HG02938 (cell line): ENCODE results near the gene DPAGT1.

Source experiments
- ATAC-seq: cut with Tn5 transposase; IDR thresholded peaks from one replicate; pipeline ENCODE4 v1.9.1; 2021; ENCODE audit warnings: mild to moderate bottlenecking, moderate library complexity; ENCODE audit not compliant: unreplicated experiment

The DPAGT1 gene

DNA sequence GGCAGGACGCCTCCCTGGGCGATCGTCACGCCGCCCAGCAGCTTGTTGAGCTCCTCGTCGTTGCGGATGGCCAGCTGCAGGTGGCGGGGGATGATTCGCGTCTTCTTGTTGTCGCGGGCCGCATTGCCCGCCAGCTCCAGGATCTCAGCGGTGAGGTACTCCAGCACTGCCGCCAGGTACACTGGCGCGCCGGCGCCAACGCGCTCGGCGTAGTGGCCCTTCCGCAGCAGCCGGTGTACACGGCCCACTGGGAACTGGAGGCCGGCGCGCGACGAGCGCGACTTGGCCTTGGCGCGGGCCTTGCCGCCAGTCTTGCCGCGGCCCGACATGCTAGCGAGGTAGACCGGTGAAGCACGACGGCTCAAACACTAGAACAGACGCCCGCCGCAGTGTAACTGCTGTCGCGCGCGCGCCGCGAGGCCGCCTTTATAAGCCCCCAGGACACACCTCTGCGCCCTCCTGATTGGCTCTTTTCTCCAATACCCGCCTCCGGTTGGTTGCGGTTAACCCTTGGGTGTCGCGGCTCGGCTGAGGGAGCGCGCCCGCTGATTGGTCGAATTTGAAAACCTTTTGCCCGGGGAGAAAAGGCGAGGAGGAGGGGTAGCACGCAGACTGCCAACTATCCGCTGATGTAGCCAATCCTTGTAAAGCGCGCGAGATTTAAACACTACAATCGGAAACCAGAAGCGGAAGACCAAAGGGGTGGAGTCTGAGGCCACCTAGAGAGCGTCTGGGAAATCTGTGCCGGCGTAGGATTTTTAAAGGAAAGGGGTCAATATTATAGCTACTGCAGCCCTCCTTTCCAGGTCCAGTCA is 6.4 kb downstream of the DPAGT1 start:
- ATAC-seq = peak; percentile 79

DNA sequence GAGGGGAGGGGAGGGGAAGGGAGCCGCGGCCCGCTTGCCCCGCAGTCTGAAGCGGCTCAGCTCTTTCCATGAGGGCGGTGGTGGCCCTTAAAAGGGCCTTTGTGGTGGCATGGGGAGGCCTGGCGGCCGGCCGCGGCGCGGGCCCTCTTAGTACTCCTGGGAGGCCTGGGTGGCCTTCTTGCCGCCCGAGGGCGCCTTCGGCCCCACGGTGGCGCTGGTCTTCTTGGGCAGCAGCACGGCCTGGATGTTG is 6.9 kb downstream of the DPAGT1 start:
- peak; percentile 30 for ATAC-seq

DNA sequence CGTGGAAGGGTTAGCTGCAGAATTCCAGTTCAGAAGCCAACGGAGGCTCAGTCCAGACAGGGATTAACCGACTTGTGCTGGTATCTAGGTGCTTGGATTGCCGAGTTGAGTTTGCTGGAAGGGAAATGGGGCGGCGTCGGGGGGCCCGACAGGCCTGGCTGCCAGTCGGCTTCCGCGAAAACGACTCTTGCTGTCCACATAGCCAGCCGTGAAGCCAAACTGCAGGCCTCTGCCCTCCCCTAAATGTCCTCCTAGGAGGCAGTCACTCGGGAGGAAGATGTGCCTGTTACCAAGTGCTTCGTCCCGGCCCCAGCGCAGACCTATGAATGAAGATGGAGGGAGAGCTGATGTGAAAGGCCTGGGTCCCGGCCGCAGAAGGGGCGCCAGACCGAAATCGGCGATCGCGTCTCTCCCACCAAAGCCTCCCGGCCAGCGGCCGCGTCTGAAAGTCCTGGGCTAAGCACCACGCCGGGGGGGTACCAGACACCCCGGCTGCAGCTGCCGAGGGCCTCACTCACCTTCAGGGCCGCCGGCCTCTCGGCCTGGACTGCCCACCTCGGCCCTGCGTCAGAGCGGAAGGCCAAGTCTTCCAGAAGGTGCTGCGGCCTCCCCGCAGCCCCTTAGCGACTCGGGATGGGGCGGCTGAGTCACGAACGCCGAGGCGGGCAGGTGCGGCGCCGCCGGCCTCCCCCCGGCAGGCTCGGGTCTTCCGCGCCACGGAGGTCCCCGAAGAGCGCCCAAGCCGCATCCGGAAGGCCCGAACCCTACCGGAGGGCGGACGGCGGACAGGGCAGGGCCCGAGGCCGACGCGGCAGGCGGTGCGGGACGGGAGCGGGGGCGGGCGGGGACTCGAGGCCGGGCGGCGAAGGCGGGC is 7.5 kb downstream of the DPAGT1 start:
- ATAC-seq = peak; percentile 4

DNA sequence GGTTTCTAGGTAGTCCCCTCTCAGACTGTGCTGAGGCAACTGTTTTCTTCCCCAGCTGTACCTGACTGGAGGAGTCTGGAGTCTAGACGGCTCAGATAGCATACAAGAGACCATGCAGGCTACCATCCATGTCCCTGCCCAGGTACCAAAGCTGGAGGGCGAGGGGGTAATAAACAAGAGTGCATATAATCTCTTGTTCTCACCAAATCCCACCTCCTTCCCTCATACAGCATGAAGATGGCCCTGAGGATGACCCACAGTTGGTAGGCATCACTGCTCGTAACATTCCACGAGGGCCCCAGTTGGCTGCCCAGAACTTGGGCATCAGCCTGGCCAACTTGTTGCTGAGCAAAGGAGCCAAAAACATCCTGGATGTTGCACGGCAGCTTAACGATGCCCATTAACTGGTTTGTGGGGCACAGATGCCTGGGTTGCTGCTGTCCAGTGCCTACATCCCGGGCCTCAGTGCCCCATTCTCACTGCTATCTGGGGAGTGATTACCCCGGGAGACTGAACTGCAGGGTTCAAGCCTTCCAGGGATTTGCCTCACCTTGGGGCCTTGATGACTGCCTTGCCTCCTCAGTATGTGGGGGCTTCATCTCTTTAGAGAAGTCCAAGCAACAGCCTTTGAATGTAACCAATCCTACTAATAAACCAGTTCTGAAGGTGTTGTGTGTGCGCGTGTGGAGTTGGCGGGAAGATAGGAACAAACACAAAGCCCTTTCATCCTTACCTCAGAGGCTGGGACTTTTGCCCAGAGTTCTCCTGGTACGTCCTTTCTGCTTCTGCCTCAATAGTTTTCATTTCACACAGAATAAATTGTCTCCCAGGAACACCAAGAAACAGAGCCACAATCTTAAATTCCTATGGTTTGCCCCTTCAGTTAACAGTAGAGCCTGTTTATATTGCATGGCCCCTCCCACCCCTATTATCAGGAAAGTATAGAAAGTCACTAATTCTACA is 8.5 kb downstream of the DPAGT1 start:
- ATAC-seq = no peak

DNA sequence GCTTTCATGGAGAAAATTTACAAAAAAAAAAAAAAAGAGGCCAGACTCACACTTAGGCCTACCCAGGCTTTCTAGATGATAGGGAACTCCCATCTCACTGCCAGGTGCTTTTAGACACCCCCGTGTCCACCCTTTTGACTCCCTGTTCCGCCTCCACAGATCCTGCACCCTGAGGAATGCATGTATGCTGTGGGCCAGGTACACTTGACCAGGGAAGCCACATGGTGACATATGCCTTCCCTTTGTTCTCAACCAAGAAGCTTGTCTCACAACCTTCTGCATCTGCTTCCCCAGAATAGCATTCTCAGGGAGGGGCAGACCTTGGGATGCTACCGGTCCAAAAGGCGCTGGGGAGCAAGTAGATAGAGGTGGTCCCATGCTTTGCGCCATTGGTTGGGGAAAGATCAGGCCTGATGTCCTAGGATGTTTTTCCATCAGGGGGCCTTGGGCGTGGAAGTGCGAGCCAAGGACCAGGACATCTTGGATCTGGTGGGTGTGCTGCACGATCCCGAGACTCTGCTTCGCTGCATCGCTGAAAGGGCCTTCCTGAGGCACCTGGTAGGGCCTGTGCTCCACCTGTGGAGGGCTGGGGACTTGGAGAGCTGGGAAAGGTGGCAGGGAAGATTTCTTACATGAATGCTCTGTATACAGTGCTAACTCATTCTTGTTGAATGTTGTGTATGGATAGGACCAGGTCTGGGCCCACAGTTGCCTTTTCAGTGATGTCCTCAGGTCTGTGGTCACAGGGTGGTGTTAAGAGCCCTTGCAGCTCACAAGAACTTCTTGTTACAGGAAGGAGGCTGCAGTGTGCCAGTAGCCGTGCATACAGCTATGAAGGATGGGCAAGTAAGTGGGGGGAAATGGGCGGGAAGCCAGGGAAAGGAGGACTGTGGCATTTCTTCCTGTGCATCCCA is 9.4 kb downstream of the DPAGT1 start:
- no peak for ATAC-seq

DNA sequence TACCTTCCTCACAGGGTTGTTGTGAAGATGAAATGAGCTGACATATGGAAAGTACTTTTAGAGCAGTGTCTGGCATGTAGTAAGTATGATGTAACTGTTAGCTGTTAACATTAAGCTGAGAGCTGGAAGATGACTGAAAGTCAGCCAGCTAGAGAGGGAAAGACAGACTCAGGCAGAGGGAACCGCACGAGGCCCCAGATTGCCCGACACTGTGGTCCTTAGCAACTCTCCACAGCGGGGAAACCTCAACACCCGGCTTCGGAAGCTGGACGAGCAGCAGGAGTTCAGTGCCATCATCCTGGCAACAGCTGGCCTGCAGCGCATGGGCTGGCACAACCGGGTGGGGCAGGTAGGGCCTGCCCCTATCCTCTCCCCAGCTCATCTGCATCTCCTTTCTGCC is 10.5 kb downstream of the DPAGT1 start:
- no peak for ATAC-seq

DNA sequence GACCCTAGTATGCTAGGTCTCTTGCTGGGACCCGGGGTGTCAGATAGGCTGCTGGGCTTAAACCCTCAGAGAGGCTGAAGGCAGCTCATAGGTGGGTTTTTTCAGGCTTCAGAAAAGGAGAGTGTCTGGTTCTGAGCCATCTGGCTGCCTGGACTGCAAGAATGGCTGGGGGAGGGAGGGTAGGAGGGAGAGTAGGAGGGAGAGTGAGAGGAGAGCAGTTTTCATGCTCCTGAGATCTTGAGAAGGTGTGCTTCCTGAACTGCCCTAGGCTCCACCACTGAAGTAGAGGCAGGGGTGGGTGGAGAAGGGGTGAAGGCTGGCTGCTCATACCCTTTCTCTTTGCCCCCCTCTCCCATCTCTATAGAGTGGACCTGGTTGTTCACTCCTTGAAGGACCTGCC is 12.3 kb downstream of the DPAGT1 start:
- ATAC-seq = no peak

DNA sequence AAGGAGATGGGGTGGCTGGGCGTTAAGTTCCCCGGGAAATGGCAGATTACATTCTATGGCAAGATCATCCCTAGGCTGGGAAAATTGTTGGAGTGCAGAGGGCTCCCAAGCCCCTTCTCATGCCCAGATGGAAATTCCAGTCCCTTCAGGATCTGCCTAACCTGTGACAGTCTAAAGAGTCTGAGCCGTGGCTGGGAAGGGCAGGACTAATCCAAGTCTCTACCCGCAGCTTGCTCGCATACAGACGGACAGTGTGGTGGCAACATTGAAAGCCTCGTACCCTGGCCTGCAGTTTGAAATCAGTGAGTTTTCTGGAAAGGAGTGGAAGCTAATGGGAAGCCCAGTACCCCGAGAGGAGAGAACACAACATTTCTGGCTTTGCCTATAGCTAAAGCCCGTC is 13.2 kb downstream of the DPAGT1 start:
- no peak for ATAC-seq

DNA sequence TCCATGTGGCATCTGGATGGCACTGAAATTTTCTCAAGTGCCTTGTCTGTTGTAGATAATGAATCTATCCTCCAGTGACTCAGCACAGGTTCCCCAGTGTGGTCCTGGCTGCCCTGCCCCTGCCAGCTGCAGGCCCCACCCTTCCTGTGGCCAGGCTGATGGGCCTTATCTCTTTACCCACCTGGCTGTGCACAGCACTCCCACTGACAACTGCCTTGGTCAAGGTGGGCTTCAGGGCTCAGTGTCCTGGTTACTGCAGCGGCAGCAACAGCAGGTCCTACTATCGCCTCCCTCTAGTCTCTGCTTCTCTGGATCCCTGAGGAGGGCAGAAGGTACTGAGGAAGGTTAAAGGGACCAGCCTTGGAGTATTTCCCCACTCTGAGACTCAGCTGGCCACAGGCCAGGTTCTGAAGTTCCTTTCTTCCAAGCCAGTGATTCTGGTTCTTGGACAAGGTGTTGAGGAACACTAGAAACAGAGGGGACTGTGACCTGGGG is 13.9 kb downstream of the DPAGT1 start:
- ATAC-seq = no peak

DNA sequence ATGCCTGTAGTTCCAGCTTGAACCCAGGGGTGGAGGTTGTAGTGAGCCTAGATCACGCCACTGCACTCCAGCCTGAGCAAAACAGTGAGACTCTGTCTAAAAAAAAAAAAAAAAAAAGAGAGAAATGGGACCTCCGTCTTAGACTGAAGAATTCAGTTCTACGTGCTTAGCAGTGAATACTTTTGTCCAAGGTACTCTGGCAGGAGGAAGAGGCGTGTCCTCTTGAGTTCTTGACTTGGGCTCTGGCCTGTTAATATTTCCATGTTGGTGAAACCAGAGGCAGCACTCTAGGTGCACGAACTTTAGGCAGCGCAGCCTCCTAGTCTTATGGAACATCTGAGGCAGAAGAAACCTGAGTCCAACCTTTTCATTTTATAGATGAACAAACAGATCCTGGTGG is 14.5 kb downstream of the DPAGT1 start:
- no peak for ATAC-seq

DNA sequence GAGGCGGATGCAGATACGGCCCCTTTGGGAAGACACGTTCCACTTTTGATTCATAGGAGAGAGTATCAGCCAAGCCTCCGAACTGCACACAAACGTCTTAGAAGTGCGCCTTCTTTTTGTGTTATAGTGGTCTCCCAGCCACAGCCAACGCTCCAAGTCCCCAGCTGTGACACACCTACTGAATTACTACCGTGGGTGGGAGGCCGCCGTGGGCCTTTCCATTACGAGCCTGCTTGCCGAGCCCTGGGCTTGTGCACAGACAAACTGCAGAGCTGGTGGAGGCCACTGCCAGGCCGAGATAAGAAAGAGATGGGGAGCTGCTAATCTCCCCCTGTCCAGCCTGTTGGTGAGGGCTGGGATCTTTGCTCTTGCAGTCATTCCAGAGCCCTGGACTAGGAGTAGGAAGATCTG is 16.2 kb downstream of the DPAGT1 start:
- peak; percentile 18 for ATAC-seq

DNA sequence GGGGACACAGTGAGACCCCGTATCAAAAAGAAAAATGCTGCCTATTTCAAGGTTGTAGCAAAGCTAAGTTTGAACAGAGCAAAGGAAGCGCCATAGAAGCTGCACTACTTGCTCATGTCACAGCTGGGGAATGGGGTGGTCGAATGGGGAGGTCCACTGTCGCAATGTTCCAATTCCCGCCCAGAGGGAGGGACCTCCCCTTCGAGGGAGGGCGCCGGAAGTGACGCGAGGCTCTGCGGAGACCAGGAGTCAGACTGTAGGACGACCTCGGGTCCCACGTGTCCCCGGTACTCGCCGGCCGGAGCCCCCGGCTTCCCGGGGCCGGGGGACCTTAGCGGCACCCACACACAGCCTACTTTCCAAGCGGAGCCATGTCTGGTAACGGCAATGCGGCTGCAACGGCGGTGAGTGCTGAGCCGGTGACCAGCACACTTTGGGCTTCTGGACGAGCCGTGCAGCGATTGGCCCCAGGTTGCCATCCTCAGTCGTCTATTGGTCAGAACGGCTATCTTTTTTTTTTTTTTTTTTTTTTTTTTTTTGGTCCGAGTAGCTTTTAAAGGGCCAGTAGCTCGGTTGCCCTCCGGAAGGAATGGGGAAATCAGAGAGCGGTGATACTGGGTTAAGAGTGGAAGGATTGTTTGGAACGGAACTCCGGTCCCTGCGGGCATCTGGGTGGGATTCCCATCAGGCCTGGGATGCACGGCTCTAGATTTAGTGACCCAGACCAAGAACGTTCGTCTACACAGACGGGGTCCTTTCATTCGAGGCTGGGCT is 16.8 kb downstream of the DPAGT1 start, which contains the start of gene HMBS:
TSS of gene HMBS (plus strand) at position 219 of the 774 bp plus-strand sequence. CDS start at position 372, 153 bp downstream.
- peak; percentile 92 for ATAC-seq

DNA sequence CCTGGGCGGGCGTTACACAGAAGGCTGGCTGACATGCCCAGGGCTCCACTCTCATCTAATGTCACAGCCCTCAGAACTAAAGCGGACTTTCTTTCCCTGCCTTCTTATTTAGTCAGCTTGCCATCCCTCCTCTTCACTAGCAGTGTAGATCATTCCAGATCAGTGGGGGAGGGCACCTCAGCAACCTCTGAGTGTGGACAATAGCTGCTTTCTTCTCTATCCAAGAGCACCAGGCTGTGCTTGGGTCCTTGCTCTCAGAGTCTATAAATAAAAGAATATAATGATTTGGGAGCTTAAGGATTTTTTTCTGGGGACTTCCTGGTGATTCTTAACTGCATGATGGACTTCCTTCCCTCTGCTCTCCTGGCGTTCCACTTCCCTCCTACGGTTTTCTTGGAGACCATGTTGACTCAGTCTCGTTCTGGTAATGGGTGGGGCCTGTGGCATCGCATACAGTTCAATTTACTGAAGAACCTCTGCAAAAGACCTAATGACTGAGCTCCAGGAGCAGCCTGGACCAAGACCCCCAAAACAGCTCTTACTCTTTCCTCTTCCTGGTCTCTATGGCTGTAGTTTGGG is 19.9 kb downstream of the DPAGT1 start:
- no peak for ATAC-seq

DNA sequence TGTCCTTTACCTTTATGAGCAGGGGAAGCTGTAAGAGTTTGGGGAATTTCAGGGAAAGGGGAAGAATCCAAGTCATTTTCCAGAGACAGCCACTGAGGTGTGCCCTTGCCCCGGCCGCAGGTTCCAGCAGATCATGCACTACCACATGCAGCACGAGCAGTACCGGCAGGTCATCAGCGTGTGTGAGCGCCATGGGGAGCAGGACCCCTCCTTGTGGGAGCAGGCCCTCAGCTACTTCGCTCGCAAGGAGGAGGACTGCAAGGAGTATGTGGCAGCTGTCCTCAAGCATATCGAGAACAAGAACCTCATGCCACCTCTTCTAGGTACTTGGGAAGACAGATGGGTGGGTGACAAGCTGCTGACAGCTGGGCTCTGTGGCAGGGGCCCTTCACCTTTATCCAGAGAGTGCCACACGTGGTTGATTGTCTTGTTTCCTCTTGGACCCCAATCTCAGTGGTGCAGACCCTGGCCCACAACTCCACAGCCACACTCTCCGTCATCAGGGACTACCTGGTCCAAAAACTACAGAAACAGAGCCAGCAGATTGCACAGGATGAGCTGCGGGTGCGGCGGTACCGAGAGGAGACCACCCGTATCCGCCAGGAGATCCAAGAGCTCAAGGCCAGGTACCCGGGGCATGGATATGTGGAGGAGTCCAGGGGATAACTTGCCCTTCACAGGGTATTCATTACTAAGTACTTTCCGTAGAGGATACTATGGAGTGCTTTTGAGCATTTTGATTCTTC is 22.8 kb downstream of the DPAGT1 start:
- no peak for ATAC-seq

DNA sequence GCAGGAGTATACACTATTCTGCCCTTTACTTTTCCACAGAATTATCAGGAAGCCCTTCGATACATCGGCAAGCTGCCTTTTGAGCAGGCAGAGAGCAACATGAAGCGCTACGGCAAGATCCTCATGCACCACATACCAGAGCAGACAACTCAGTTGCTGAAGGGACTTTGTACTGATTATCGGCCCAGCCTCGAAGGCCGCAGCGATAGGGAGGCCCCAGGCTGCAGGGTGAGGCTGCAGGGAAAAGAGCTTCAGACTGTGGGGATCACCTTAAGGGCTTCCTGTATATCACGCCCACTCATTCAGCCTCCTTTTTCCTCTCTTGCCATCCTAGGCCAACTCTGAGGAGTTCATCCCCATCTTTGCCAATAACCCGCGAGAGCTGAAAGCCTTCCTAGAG is 23.8 kb downstream of the DPAGT1 start:
- ATAC-seq = no peak

DNA sequence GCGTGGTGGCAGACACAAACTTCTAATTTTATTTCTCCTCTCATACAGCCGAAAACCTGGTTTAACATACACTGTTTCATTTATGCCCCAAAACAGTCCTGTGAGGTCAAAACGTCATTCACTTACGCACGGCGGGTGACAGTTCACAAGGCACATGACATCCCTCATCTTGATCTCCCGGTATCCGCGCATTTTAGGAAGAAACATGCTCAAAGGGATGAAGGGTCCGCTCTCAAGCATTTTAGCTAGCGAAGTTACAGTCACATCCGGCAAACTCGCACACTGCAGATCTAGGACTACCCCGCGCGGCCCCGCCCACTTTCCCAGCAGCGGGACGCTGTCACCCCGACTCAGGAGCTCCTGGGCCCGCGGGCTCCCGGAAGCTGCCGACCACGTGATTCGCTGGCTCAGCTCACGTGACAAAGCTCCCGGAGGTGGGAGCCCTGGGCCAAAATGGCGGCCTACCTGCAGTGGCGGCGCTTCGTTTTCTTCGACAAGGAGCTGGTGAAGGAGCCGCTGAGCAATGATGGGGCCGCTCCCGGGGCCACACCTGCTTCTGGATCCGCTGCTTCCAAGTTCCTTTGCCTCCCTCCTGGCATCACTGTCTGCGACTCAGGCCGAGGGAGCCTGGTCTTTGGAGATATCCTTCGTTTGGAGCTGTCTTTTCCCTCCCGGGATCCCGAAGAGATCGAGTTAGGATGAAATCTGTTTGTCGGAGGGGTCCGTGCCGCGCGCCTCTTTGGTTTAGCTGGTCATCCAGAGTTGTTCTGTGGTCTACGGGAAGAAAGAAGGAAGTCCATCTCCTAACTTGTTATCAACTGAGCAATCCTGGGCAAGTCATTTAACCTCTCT is 34.1 kb downstream of the DPAGT1 start, which contains the start of gene VPS11:
TSS of gene VPS11 (plus strand) at position 448 of the 852 bp plus-strand sequence. CDS start at position 454, 6 bp downstream.
- ATAC-seq = peak; percentile 85

DNA sequence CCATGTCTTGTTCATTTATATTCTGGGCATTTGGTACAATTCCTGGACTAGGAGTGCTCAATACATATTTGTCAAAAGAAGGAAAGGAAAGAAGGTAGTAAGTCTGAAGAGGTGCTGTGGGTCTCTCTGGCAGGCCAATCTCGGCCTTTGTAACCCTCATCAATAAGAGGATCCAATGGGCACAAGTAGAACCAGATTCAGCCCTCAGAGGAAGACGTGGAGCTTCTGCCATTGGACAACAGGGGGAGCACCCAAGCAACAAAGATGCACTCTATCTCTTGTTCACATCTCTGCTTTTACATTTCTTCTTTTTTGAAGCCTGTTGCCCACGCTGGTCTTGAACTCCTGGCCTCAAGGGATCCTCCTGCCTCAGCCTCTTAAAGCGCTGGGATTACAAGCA is 36.3 kb downstream of the DPAGT1 start:
- ATAC-seq = no peak
